Activated CD8-positive, alpha-beta T cell treated with anti-CD3 and anti-CD28 coated beads for 36 hours (primary cell): ENCODE data around the gene KDM4C. TPM values are rescaled to one million over a fixed set of nuclear protein-coding genes. Genes with fewer than 3 reads are reported as not detected.
A peak's percentile ranks its signal among the peaks of the same experiment; 100 is the strongest.
"Not testable (repeated sequence)": the region's sequence is repeated elsewhere in the genome, so short reads cannot be mapped to it uniquely, and the experiment has no call there.

Experiments
- ATAC-seq: fragments of 200-7000 bp; cut with Tn5 transposase; one replicate; pipeline ENCODE4 v1.10.0; 2021; ENCODE audit warnings: mild to moderate bottlenecking, moderate library complexity
- CTCF ChIA-PET: fragments of 350-600 bp; sonication (Branson Sonifier 250); formaldehyde crosslinking; loops from one replicate; lab custom pipeline; 2021; ENCODE audit warnings: antibody characterized with exemption; lab: Charles Lee
- POLR2A ChIA-PET: fragments of 350-600 bp; sonication (Branson Sonifier 250); formaldehyde crosslinking; loops from one replicate; lab custom pipeline; 2021; ENCODE audit warnings: antibody characterized with exemption; lab: Charles Lee
- DNase-seq: peaks from one replicate; pipeline ENCODE4 v3.0.0-alpha.2; 2020
- H3K27ac Mint-ChIP-seq: one replicate; pipeline ENCODE4 v1.8.0; 2021; ENCODE audit warnings: mild to moderate bottlenecking, mixed read lengths
- H3K27me3 Mint-ChIP-seq: one replicate; pipeline ENCODE4 v1.8.0; 2021; ENCODE audit warnings: mixed read lengths
- H3K36me3 Mint-ChIP-seq: one replicate; pipeline ENCODE4 v1.8.0; 2021; ENCODE audit warnings: low read depth, mixed read lengths
- H3K4me1 Mint-ChIP-seq: one replicate; pipeline ENCODE4 v1.8.0; 2021; ENCODE audit warnings: low read depth, mixed read lengths
- H3K4me3 Mint-ChIP-seq: one replicate; pipeline ENCODE4 v1.8.0; 2021; ENCODE audit warnings: mild to moderate bottlenecking, moderate library complexity, mixed read lengths
- H3K9me3 Mint-ChIP-seq: one replicate; pipeline ENCODE4 v1.8.0; 2021; ENCODE audit warnings: mixed read lengths
- intact Hi-C: fragments of 100-400 bp; cut with micrococcal nuclease; formaldehyde crosslinking; loops from one replicate; pipeline ENCODE4 v1.10.0; 2022
- total RNA-seq, 2 experiments: library from RNA; stranded (reverse); gene quantifications; one replicate each; pipeline ENCODE4 v1.2.3, GENCODE V29; 2021
- TF ChIP-seq, protein P1 (sequence below): fragments of 200-600 bp; IDR thresholded peaks from one replicate; pipeline ENCODE4 v1.8.0; 2022; ENCODE audit warnings: antibody characterized with exemption, mild to moderate bottlenecking

Gene KDM4C
- total RNA-seq, 2 experiments from 2014 or later: 31.1 to 32.9 TPM

DNA sequence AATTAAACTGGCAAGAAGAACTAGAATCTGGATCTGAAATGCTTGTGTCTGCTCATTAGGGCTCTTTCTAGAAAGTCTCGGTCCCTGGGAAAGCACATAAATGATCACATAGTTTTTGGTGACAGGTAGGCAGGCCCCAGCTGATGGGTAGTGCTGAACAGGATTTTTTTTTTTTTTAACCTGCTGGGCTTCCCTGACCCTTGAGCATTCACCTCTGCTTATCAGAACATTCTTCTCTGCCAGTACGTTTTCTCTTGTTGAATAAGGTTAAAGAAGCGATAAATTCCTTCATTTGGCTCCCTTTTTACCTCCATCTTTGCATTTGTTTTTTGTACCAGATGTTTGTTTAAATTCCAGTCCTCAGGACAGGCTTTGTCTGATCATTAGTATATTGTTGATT is 8.8 kb downstream of the KDM4C start:
- H3K27ac Mint-ChIP-seq: peak overlapping the region; percentile 22

DNA sequence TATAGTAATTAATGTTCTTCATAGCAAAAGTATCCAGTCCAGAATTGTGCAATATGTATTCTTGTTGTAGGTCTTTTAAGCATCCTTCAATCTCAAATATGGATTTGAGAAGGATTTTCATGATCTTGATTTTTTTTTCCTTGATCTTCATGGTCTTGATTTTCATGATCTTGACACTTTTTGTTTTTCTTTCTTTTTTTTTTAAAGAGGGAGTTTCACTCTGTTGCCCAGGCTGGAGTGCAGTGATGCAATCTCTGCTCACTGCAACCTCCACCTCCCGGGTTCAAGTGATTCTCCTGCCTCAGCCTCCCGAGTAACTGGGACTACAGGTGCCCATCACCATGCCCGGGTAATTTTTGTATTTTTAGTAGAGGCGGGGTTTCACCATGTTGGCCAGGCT is 10.8 kb downstream of the KDM4C start:
- not testable (repeated sequence) for H3K9me3 Mint-ChIP-seq
- intact Hi-C loops: loop anchor here (10.0 kb wide), 1 partner anchor 106 kb away; no protein-coding TSS in a partner anchor
- H3K4me1 Mint-ChIP-seq: peaks cover 42% of the 10 kb centered on the region

More for the DNA sequence above, 8.8 kb downstream of the KDM4C start:
- Mint-ChIP-seq H3K4me1 (peaks cover 54% of the 10 kb centered on the region), H3K27me3 (no peaks in the 10 kb centered on the region), H3K4me3 (no peak overlapping the region), H3K9me3 (peaks cover 6% of the 10 kb centered on the region), H3K36me3 (peaks cover 10% of the 10 kb centered on the region)
- ChIA-PET POLR2A (no interaction called here), CTCF (no interaction called here)
- intact Hi-C loops: loop anchor here (10.0 kb wide), 1 partner anchor 108 kb away; no protein-coding TSS in a partner anchor
- ATAC-seq: no peak
- TF ChIP-seq, protein P1, sequence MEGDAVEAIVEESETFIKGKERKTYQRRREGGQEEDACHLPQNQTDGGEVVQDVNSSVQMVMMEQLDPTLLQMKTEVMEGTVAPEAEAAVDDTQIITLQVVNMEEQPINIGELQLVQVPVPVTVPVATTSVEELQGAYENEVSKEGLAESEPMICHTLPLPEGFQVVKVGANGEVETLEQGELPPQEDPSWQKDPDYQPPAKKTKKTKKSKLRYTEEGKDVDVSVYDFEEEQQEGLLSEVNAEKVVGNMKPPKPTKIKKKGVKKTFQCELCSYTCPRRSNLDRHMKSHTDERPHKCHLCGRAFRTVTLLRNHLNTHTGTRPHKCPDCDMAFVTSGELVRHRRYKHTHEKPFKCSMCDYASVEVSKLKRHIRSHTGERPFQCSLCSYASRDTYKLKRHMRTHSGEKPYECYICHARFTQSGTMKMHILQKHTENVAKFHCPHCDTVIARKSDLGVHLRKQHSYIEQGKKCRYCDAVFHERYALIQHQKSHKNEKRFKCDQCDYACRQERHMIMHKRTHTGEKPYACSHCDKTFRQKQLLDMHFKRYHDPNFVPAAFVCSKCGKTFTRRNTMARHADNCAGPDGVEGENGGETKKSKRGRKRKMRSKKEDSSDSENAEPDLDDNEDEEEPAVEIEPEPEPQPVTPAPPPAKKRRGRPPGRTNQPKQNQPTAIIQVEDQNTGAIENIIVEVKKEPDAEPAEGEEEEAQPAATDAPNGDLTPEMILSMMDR: no peak
- no peak for DNase-seq

DNA sequence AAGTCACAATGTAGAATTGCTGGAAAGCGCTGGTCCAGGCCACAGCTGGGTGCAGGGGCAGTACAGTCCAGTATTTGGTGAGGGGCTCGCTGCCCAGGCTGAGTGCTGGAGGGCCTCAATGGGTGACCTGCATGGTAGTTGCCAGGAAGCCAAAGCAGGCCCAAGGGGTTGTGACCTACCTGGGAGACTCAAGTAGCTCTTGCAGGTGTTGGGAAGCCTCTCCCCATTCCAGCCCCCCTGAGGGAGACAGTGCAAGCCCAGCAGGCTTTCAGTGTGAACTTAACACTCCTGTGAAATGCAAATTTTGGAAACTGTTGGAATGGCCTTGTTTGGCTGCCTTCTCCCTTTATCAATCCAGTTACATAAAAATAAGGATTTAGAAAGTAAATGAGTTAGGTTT is 13.9 kb downstream of the KDM4C start:
- CTCF ChIA-PET: no interaction called here

More for the DNA sequence above, 10.8 kb downstream of the KDM4C start:
- DNase-seq, H3K27me3 Mint-ChIP-seq, CTCF ChIA-PET, ATAC-seq, H3K4me3 Mint-ChIP-seq, H3K27ac Mint-ChIP-seq, POLR2A ChIA-PET, H3K36me3 Mint-ChIP-seq: not testable (repeated sequence)

DNA sequence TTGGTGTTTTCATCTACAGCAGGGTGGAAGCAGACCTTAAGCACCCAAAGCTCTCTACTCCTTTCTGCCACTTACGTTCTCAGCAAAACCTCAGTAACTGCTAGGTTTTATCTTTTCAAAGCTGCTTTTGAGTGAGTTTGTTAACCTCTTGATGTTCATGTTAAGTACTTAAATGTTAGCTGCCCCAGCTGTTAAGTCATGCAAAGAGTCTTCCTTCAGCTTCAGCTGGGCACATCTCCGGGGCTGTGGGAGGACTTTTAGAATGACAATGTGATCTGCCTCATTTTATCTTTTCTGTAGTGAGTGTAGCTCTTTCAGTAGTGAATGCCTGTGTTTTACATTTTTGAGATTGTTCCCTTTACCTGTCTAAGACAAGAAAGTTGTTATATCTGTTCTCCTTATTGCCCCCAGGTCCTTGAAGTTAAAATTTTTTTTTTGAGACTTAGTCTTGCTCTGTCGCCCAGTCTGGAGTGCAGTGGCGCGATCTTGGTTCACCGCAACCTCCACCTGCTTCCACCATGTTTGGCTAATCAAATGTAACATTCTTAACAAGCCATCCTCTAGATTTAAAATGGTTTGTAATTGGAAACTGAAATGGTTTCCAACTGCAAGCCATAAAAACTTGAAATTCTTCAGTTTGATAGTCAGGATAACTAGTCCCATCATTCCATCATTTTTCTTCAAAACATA is 19.6 kb downstream of the KDM4C start:
- Mint-ChIP-seq H3K4me1 (peaks cover 39% of the 10 kb centered on the region), H3K27me3 (no peaks in the 10 kb centered on the region), H3K27ac (peak overlapping the region; percentile 65), H3K4me3 (peak overlapping the region; percentile 27), H3K9me3 (no peaks in the 10 kb centered on the region), H3K36me3 (peaks cover 5% of the 10 kb centered on the region)
- TF ChIP-seq, protein P1: no peak
- peak; percentile 8 for DNase-seq
- ATAC-seq: peak; percentile 42
- intact Hi-C loops: no loop called here
- CTCF ChIA-PET: interaction anchor here (1.7 kb wide), 1 partner anchor 14 kb away, joined by 6 read pairs; no protein-coding TSS in a partner anchor
- POLR2A ChIA-PET: interaction anchor here (0.6 kb wide), 1 partner anchor 23 kb away, joined by 3 read pairs; no protein-coding TSS in a partner anchor

More for the DNA sequence above, 13.9 kb downstream of the KDM4C start:
- H3K27me3 Mint-ChIP-seq: no peaks in the 10 kb centered on the region
- H3K27ac Mint-ChIP-seq: no peak overlapping the region
- H3K4me1 Mint-ChIP-seq: peaks cover 25% of the 10 kb centered on the region
- H3K4me3 Mint-ChIP-seq: no peak overlapping the region
- POLR2A ChIA-PET: no interaction called here
- ATAC-seq: no peak
- DNase-seq: no peak
- TF ChIP-seq, protein P1: no peak
- intact Hi-C loops: no loop called here
- peaks cover 3% of the 10 kb centered on the region for H3K36me3 Mint-ChIP-seq
- H3K9me3 Mint-ChIP-seq: no peaks in the 10 kb centered on the region

DNA sequence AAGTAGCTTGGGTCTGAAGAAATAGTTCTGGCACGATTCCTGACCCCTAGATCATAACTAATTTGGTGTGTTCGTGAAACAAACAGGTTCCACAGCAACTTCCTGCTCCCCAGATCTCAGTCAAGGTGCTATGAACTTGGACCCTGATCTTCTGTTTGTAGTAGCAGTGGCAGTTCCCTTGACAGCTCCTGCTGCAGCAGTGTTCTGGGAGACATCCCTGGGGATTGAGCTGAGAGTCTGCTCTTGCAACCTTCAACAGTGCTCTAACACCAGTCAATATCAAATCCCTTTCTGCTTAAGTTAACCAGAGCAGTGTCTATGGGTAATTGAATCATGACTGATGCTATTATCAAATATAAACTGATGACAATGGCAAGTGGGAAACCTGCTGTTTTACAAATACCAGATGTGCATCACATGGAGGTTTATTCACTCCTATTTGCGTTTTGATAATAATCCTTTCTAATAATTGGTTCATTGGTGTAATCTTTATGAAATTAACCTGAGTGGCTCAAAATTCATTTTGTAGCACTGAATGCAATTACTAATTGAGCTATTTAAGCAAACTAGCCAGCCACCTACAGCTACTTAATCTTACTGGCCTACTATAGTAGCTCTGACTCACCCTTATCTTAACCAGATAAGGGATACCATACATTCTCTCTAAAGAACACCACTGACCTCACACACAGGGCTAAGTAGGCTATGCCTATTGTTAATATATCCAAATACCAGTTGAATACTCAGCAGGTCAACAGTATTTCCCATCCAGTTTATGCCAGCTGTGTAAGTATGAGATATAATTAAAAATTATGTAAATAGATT is 21.9 kb downstream of the KDM4C start:
- POLR2A ChIA-PET: no interaction called here

More for the DNA sequence above, 21.9 kb downstream of the KDM4C start:
- intact Hi-C loops: no loop called here
- Mint-ChIP-seq H3K27ac (no peak overlapping the region), H3K4me3 (no peak overlapping the region), H3K36me3 (peaks cover 5% of the 10 kb centered on the region), H3K9me3 (no peaks in the 10 kb centered on the region), H3K27me3 (no peaks in the 10 kb centered on the region), H3K4me1 (peaks cover 59% of the 10 kb centered on the region)
- ATAC-seq (no peak), DNase-seq (no peak)
- TF ChIP-seq, protein P1: no peak
- CTCF ChIA-PET: interaction anchor here (0.9 kb wide), 1 partner anchor 94 kb away, joined by 3 read pairs; no protein-coding TSS in a partner anchor
